ENCODE measurements around the gene SLC35B4. TPM values are rescaled to one million over a fixed set of nuclear protein-coding genes. Genes with fewer than 3 reads are reported as not detected.
"Not testable (repeated sequence)": the region's sequence is repeated elsewhere in the genome, so short reads cannot be mapped to it uniquely, and the experiment has no call there.

SLC35B4 gene
- total RNA-seq, 1 experiment from 2014 or later: 104 TPM

- in situ Hi-C loops (cut with HindIII; ENCODE audit: low pct_unique_long_range_greater_than_20kb, low sequenced_read_pairs): no loop called here
- no peak for DNase-seq (ENCODE audit: low read depth, low spot score)
Observed at GRCh38 chr7:134302120-134302519, 14.6 kb downstream of the SLC35B4 start.

GRCh38 chr7:134301592-134301991, 15.1 kb downstream of the SLC35B4 start:
- no peak for DNase-seq (ENCODE audit: low read depth, low spot score)
- in situ Hi-C loops (cut with HindIII; ENCODE audit: low pct_unique_long_range_greater_than_20kb, low sequenced_read_pairs): no loop called here

- no peak for DNase-seq (ENCODE audit: low read depth, low spot score)
- in situ Hi-C loops (cut with HindIII; ENCODE audit: low pct_unique_long_range_greater_than_20kb, low sequenced_read_pairs): no loop called here
Observed at GRCh38 chr7:134300988-134301387, 15.7 kb downstream of the SLC35B4 start.

- in situ Hi-C loops (cut with HindIII; ENCODE audit: low pct_unique_long_range_greater_than_20kb, low sequenced_read_pairs): no loop called here
Observed at GRCh38 chr7:134298902-134299683, 17.6 kb downstream of the SLC35B4 start.

GRCh38 chr7:134297489-134297888, 19.2 kb downstream of the SLC35B4 start:
- DNase-seq (ENCODE audit: low read depth, low spot score): no peak
- in situ Hi-C loops (cut with HindIII; ENCODE audit: low pct_unique_long_range_greater_than_20kb, low sequenced_read_pairs): no loop called here

More at GRCh38 chr7:134298902-134299683, 17.6 kb downstream of the SLC35B4 start:
- no peak for DNase-seq (ENCODE audit: low read depth, low spot score)

DNA sequence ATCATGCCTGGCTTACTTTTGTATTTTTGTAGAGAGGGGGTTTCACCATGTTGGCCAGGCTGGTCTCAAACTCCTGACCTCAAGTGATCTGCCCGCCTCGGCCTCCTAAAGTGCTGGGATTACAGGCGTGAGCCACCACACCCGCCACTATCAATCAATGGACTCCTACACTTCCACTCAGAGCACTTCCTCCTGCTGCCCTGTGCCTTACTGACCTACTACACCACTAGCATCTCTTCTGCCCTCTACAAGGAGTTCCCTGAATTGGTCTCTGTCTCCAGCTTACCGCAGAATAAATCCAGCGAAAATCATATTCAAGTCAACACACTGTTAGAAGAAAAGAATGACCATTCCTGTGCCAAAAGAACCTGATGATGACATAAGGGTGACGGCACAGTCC, 20.7 kb downstream of the SLC35B4 start:
- in situ Hi-C loops (cut with HindIII; ENCODE audit: low pct_unique_long_range_greater_than_20kb, low sequenced_read_pairs); DNase-seq (ENCODE audit: low read depth, low spot score): not testable (repeated sequence)

- in situ Hi-C loops (cut with HindIII; ENCODE audit: low pct_unique_long_range_greater_than_20kb, low sequenced_read_pairs): no loop called here
- no peak for DNase-seq (ENCODE audit: low read depth, low spot score)
Observed at GRCh38 chr7:134293002-134293740, 23.6 kb downstream of the SLC35B4 start.

DNA sequence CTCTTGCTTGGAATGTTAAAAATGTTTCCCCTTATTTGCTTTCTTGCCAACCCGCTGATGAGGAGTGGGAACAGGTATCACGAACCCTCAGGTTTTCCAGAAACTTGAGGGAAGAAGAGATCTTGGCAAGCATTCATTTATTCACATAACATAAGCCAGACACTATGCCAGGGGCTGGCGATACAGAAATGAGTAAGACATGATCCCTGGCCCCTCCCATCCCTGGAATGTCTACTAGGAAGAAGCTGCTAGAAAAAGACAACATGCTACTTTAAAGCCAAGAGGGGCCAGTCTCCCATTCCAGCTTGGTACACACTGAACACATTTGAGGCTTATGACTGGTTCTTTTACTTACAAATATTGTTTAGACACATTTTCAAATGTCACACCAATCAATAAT, 26.4 kb downstream of the SLC35B4 start:
- DNase-seq (ENCODE audit: low read depth, low spot score): no peak
- in situ Hi-C loops (cut with HindIII; ENCODE audit: low pct_unique_long_range_greater_than_20kb, low sequenced_read_pairs): no loop called here

DNA sequence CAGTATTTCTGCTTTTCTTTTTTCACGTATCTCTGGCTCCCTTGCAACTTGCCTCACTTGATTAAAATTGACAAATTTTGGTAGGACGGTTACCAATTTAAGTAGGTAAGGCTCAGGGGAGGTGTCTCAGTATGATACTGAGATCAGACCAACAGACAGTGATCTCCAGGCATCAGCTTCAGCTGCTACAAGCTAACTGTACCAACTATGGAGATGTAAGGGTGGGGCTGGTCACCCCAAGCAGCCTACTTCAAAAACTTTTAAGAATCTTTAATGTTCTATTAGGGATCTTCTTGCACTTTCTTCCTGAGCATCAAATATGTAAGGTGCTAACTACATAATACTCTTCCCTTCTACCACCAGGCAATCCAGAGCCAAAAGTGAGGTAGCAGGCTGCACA, 26.9 kb downstream of the SLC35B4 start:
- no peak for DNase-seq (ENCODE audit: low read depth, low spot score)

GRCh38 chr7:134289423-134289822, 27.3 kb downstream of the SLC35B4 start:
- in situ Hi-C loops (cut with HindIII; ENCODE audit: low pct_unique_long_range_greater_than_20kb, low sequenced_read_pairs): no loop called here
- no peak for DNase-seq (ENCODE audit: low read depth, low spot score)

More for the DNA sequence above, 26.9 kb downstream of the SLC35B4 start:
- in situ Hi-C loops (cut with HindIII; ENCODE audit: low pct_unique_long_range_greater_than_20kb, low sequenced_read_pairs): no loop called here

DNA sequence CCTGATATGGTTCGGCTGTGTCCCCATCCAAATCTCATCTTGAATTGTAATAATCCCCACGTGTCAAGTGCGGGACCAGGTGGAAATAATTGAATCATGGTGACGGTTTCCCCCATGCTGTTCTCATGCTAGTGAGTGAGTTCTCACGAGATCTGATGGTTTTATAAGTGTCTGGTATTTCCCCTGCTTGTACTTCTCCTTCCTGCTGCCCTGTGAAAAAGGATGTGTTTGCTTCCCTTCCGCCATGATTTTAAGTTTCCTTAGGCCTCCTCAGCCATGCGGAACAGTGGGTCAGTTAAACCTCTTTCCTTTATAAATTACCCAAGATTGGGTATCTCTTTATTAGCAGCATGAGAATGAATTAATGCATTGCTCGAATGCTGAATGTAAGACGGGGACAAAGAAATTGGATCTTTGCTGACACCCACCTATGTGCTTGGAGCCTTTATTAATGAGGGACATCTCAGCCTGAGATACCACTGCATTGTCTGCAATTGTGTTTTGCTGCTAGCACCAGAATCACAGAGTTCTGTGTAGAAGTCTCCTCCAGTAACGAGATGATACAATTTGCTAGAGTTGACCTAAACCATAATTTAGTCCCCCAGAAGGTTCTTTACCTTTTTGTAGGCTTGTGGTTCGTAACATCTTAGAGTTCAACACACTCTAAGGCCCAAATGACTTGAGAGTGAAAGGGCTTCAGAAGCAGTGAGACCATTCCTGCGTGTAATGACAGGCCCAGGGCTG, 28.6 kb downstream of the SLC35B4 start:
- DNase-seq (ENCODE audit: low read depth, low spot score): no peak
- in situ Hi-C loops (cut with HindIII; ENCODE audit: low pct_unique_long_range_greater_than_20kb, low sequenced_read_pairs): no loop called here

- no peak for DNase-seq (ENCODE audit: low read depth, low spot score)
- in situ Hi-C loops (cut with HindIII; ENCODE audit: low pct_unique_long_range_greater_than_20kb, low sequenced_read_pairs): no loop called here
Observed at GRCh38 chr7:134284952-134285351, 31.8 kb downstream of the SLC35B4 start.

DNA sequence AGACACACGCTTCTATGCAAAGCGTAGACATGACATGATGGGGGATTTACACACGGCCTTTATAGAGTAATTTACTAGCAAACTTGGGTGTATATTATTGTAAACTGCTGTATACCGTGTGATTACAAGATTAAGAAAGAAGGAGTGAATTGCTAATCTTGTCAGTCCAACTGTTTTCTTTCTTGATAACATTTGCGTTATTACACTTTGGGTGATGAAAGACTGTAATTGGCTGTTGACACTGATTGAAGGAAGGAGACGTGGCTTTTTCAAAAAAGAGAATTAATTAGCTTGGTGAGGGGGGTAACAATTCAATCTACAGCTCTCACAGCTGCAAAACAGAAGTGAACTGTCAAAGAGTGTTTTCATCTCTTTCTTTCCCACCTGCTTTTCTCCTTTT, 32.7 kb downstream of the SLC35B4 start:
- in situ Hi-C loops (cut with HindIII; ENCODE audit: low pct_unique_long_range_greater_than_20kb, low sequenced_read_pairs): no loop called here
- DNase-seq (ENCODE audit: low read depth, low spot score): no peak

- in situ Hi-C loops (cut with HindIII; ENCODE audit: low pct_unique_long_range_greater_than_20kb, low sequenced_read_pairs): no loop called here
- no peak for DNase-seq (ENCODE audit: low read depth, low spot score)
Observed at GRCh38 chr7:134280508-134280907, 36.2 kb downstream of the SLC35B4 start.

- DNase-seq (ENCODE audit: low read depth, low spot score): no peak
- in situ Hi-C loops (cut with HindIII; ENCODE audit: low pct_unique_long_range_greater_than_20kb, low sequenced_read_pairs): no loop called here
Observed at GRCh38 chr7:134279898-134280297, 36.8 kb downstream of the SLC35B4 start.

GRCh38 chr7:134279336-134279735, 37.4 kb downstream of the SLC35B4 start:
- no peak for DNase-seq (ENCODE audit: low read depth, low spot score)
- in situ Hi-C loops (cut with HindIII; ENCODE audit: low pct_unique_long_range_greater_than_20kb, low sequenced_read_pairs): no loop called here

DNA sequence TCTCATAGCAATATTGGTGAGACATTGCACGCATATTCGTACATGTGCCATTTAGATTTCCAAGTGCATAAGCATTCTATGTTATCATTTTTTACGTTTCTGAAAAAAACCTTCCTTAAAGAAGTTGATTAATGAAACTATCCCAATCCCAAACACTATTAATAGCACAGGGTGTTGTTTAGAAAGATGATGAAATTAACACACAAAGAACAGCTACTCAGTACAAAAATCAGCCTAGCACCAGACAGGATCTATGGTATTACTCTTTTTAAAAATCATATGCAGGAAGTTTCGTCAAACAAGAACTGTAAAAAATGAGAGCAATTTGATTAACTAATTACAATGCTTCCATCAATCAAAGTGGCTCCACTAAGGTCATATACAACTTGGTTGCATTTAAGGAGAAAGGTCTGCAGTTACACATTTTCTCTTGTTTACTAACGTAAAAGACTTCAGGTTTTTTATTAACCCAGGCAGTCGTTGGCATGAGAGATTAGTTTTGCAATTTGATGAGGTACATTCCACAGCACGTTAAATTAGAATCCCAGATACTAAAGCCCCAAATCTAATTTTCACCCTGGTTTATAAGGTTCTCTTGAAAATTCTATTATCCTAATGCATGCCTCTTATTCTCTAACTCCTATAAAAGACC, 38.1 kb downstream of the SLC35B4 start:
- in situ Hi-C loops (cut with HindIII; ENCODE audit: low pct_unique_long_range_greater_than_20kb, low sequenced_read_pairs): no loop called here
- no peak for DNase-seq (ENCODE audit: low read depth, low spot score)

GRCh38 chr7:134276951-134277350, 39.8 kb downstream of the SLC35B4 start:
- no peak for DNase-seq (ENCODE audit: low read depth, low spot score)
- in situ Hi-C loops (cut with HindIII; ENCODE audit: low pct_unique_long_range_greater_than_20kb, low sequenced_read_pairs): no loop called here

Data from SK-MEL-5 (cell line).